OCI-M2 (cell line): ENCODE measurements around the gene OR6N1.

ENCODE experiments used
- DNase-seq: peaks from one replicate; lab custom pipeline; 2025; ENCODE audit not compliant: unreplicated experiment; lab: John Stamatoyannopoulos, UW

The OR6N1 gene, protein sequence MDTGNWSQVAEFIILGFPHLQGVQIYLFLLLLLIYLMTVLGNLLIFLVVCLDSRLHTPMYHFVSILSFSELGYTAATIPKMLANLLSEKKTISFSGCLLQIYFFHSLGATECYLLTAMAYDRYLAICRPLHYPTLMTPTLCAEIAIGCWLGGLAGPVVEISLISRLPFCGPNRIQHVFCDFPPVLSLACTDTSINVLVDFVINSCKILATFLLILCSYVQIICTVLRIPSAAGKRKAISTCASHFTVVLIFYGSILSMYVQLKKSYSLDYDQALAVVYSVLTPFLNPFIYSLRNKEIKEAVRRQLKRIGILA

GRCh38 chr1:158771950-158772866, at the start of gene OR6N1:
Gene OR6N1 (minus strand): TSS chr1:158772195. CDS start chr1:158766682, 5,513 bp downstream.
- no peak for DNase-seq

GRCh38 chr1:158821723-158822122, 49.7 kb upstream of the OR6N1 start:
- no peak for DNase-seq

- DNase-seq, result peak; percentile 47
These were observed 47.8 kb upstream of the OR6N1 start for GRCh38 chr1:158819461-158820443.

DNA sequence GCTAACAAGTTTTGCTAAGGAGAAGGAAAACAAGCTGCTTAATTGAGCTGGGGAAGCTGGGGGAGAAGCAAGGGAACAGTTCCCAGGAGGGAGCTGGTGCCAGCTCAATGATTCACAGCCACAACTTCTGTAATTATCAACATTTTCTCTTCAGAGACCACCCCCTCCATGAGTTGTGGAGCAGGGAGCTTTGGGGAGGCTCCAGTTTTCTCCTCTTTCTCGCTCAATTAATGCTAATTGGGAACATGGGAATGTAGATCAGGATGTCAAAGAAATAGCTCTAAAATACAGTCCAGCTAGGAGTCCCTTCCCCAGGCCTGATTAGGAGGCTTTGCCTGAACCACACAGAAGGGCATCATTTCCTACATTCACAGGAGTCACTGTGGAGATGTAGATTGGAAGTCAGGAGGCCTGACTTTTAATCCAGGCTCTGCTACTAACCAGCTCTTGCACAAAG, 47.0 kb upstream of the OR6N1 start:
- DNase-seq, result no peak

DNA sequence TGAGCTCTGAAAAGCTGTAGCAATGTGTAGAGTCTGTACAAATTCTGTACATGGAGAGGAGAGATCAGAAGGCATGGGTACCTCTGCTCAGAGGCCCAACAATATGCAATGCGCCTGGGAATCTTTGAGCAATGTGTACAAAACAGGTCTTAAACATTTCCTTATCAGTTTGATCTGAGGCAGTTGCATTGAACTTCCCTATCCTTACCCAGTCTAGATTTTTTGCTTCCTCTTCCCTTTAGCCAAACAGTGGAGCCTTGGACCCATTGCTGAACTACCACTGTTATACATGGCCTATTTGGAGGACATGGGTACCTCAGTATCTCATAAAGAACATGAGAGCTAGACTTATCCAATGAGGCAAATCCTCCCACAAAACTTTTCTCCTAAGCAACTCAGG, 46.6 kb upstream of the OR6N1 start:
- DNase-seq, result no peak

- DNase-seq, result no peak
These were observed 43.0 kb upstream of the OR6N1 start for GRCh38 chr1:158814970-158815369.

DNA sequence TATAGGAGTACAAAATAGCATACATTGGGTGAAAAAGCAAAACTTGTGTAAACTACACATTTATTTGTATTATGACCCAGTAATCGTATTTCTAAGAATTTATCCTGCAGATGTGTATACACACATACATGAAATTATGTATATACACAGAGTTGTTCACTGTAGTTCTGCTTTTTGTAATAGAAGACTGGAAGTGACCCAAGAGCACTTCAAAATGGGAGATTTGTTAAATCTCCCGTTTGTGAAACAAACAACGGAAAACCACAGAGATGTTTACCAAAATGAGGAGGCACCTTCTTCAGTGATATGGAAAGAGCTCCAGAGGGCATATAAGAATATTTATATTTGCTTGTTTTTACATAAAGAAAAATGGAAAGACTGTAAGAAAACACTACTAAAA, 41.2 kb upstream of the OR6N1 start:
- DNase-seq, result no peak

DNA sequence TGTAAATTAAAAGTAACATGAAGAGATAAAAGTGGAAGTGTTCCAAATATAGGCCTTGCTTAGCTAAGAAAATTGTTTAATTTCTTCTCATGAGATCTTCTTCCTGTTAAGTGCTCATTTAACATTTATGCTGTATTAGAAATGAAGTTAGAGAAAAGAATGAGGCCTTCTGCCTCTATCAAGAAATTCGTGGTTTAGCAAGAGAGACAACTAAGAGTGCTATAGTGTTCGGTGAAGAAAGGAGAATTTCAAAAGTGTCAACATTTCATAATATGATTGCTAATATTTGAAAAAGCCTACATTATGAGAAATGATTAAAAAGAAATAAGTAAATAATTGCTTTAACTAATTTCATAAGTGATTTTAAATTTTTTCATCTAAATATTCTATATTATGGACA, 40.3 kb upstream of the OR6N1 start:
- no peak for DNase-seq

DNA sequence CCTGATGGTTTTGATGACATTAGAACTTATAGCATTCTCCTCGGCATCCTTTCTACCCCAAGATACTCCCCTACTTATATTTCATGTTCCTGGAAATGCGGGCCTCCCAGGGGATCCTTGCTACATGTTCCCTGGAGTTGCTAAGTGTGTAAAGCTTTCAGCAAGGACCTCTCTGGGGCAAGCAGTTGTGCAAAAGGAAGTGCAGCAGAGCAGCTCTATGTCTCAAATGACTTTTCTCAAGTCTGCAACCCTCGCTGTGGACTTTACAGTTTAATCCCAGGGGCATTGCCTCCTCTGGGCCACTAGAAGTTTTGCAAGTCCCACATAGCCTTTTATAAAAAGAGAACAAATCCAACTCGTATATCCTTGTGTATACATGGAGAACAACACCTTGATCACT, 38.3 kb upstream of the OR6N1 start:
- DNase-seq, result no peak

- DNase-seq, result no peak
These were observed 37.9 kb upstream of the OR6N1 start for GRCh38 chr1:158809862-158810261.

DNA sequence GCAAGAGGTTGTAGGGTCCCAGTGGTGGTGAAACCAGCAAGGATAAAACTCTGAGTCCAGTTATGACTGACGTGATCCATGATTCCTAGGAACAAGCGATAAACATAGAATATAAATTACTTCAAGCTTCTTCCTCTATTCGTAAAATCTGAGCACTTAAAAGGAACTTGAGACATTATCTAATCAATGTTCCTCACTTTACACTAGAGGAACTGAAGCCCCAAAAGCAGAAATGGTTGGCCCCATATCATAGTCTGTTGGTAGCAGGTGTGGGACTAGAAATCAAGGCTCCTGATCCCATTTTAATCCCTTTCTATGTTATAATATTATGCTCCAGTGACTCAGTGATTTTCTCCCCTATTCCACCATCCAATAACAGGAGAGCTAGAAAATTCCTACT, 37.3 kb upstream of the OR6N1 start:
- DNase-seq, result no peak

- no peak for DNase-seq
These were observed 35.0 kb upstream of the OR6N1 start for GRCh38 chr1:158806916-158807536.

DNA sequence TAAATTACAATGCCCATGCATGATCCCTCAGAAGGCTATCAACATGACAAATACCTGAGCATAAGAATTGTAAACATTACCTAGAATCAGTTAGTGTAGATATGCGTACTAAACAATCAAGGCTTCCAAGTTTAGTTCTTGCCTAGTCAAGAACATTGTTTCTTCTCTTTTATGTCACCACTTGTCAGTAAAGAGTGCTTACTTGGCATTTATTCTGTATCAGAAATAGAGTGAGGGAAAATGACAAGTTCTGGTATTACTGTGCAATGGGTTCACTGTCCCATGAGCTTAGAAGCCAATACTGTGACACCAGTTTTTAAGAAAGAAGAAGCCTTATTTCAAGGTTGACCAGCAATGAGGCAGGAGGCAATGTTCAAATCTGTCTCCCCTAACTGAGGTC, 31.7 kb upstream of the OR6N1 start:
- DNase-seq, result no peak

GRCh38 chr1:158801396-158801795, 29.4 kb upstream of the OR6N1 start:
- no peak for DNase-seq

- no peak for DNase-seq
These were observed 28.5 kb upstream of the OR6N1 start for GRCh38 chr1:158800526-158800925.

GRCh38 chr1:158799689-158800088, 27.7 kb upstream of the OR6N1 start:
- DNase-seq, result no peak

- DNase-seq, result no peak
These were observed 26.5 kb upstream of the OR6N1 start for GRCh38 chr1:158798531-158798930.

- DNase-seq, result no peak
These were observed 22.3 kb upstream of the OR6N1 start for GRCh38 chr1:158794247-158794646.

- DNase-seq, result no peak
These were observed 21.6 kb upstream of the OR6N1 start for GRCh38 chr1:158793604-158794003.

DNA sequence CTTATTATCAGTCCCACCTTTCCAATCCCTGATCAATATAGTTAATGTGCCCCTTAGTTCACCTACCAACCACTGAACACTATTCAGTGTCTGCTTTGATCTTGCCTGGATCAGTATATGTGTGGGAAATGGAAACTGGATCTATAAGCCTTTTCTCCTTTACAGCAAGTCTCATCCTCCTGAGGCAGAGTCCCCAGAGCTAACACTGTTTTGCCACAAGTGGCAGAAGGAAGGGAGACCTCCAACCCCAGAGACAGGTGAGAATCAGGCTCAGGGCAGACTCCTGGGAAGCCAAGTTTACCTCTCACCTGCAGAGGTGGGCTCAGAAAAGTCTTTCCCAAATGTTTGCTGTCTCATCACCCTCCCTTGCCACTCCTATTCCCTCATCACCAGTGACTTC, 9.1 kb upstream of the OR6N1 start, which contains the start of gene OR6N2:
Gene OR6N2 (minus strand): TSS at position 101 of the 400 bp plus-strand sequence. CDS start 3,569 bp downstream, outside the sequence.
- DNase-seq, result no peak
